SK-N-SH (cell line): ENCODE results near the gene MCF2L2. TPM values are rescaled to one million over a fixed set of nuclear protein-coding genes. Genes with fewer than 3 reads are reported as not detected.

Source experiments
- CTCF ChIA-PET: fragments of 300-600, 350-600 bp; formaldehyde crosslinking; extraction: SDS; loops from one replicate; lab custom pipeline; 2021; lab: Yijun Ruan, JAX
- POLR2A ChIA-PET: fragments of 350-600 bp; sonication (Branson Sonifier 250); formaldehyde crosslinking; extraction: SDS; loops from one replicate; lab custom pipeline; 2020; ENCODE audit warnings: antibody characterized with exemption, inconsistent platforms; lab: Yijun Ruan, JAX
- DNase-seq: peaks from one replicate; pipeline ENCODE4 v3.0.0; 2012
- H2AFZ ChIP-seq: fragments of 200-600 bp; sonication (generic); 2 replicates; pipeline ENCODE4 v1.8.1; 2016; ENCODE audit warnings: antibody characterized with exemption, mild to moderate bottlenecking, low read depth
- H3F3A ChIP-seq: fragments of 200-600 bp; sonication (generic); replicated peaks from 2 replicates; pipeline ENCODE3; 2016; ENCODE audit warnings: antibody characterized with exemption, mild to moderate bottlenecking; ENCODE audit not compliant: insufficient read depth
- H3K27ac ChIP-seq, 2 experiments: fragments of 200-500 bp in 1 of 2; fragments of 200-600 bp in 1 of 2; sonication (Bioruptor generic) in 1 of 2; sonication (generic), shearing (Covaris generic) in 1 of 2; 2 replicates each; pipeline versions ENCODE4 v1.5.1 to v1.6.1; 2014 to 2016; ENCODE audit warnings: low read depth in 2 of 2, inconsistent platforms in 1 of 2, low read length in 1 of 2, mild to moderate bottlenecking in 1 of 2, mixed read lengths in 1 of 2
- H3K27me3 ChIP-seq: fragments of 200-600 bp; sonication (generic), shearing (Covaris generic); 2 replicates; pipeline ENCODE4 v1.6.1; 2016; ENCODE audit warnings: mixed run types; ENCODE audit not compliant: insufficient read depth
- H3K36me3 ChIP-seq, 2 experiments: fragments of 200-500 bp in 1 of 2; fragments of 200-600 bp in 1 of 2; sonication (Bioruptor generic) in 1 of 2; sonication (generic) in 1 of 2; replicated peaks in 1 of 2; 2 replicates each; pipeline versions ENCODE3 to v1.5.1; 2014 to 2016; ENCODE audit warnings: low read length in 1 of 2, mild to moderate bottlenecking in 1 of 2; ENCODE audit not compliant: insufficient read depth in 2 of 2, control insufficient read depth in 1 of 2
- H3K4me1 ChIP-seq, 2 experiments: fragments of 200-500 bp in 1 of 2; fragments of 200-600 bp in 1 of 2; sonication (Bioruptor generic) in 1 of 2; sonication (generic), shearing (Covaris generic) in 1 of 2; 2 replicates each; pipeline versions ENCODE4 v1.5.1 to v1.6.1; 2014 to 2016; ENCODE audit warnings: low read depth in 1 of 2, low read length in 1 of 2, mixed run types in 1 of 2; ENCODE audit not compliant: insufficient read depth in 2 of 2, control insufficient read depth in 1 of 2
- H3K4me2 ChIP-seq: fragments of 200-600 bp; sonication (generic), shearing (Covaris generic); 2 replicates; pipeline ENCODE4 v1.6.1; 2017; ENCODE audit warnings: mixed run types
- H3K4me3 ChIP-seq, 2 experiments: fragments of 200-500 bp in 1 of 2; fragments of 200-600 bp in 1 of 2; sonication (Bioruptor generic) in 1 of 2; sonication (generic), shearing (Covaris generic) in 1 of 2; 2 replicates each; pipeline versions ENCODE4 v1.5.1 to v1.8.1; 2014 to 2016; ENCODE audit warnings: low read depth in 2 of 2, inconsistent platforms in 1 of 2, low read length in 1 of 2, mild to moderate bottlenecking in 1 of 2, mixed read lengths in 1 of 2, moderate library complexity in 1 of 2
- H3K79me2 ChIP-seq: fragments of 200-600 bp; sonication (generic); 2 replicates; pipeline ENCODE4 v1.8.1; 2017; ENCODE audit warnings: mild to moderate bottlenecking; ENCODE audit not compliant: insufficient read depth
- H3K9ac ChIP-seq: fragments of 200-600 bp; sonication (generic); 2 replicates; pipeline ENCODE4 v1.6.1; 2017; ENCODE audit warnings: mixed run types
- H3K9me2 ChIP-seq: fragments of 200-600 bp; sonication (generic); 2 replicates; pipeline ENCODE4 v1.6.1; 2017; ENCODE audit warnings: mixed run types
- H3K9me3 ChIP-seq: fragments of 200-600 bp; sonication (generic); 2 replicates; pipeline ENCODE4 v1.6.1; 2017; ENCODE audit warnings: mixed run types, mild to moderate bottlenecking, moderate library complexity
- H4K20me1 ChIP-seq: fragments of 200-600 bp; sonication (generic); 2 replicates; pipeline ENCODE4 v1.6.1; 2017; ENCODE audit warnings: mild to moderate bottlenecking, mixed run types; ENCODE audit not compliant: insufficient read depth
- ELF1 ChIP-seq: IDR thresholded peaks from 2 replicates; pipeline ENCODE4 v1.4.0; 2012
- EP300 ChIP-seq, 2 experiments: IDR thresholded peaks; 2 replicates each; pipeline versions ENCODE4 v1.4.0 to v1.6.1; 2012; ENCODE audit warnings: borderline replicate concordance in 1 of 2, low read depth in 1 of 2, low read length in 1 of 2
- FOSL2 ChIP-seq: IDR thresholded peaks from 2 replicates; pipeline ENCODE4 v1.4.0; 2012; ENCODE audit warnings: low read depth, mild to moderate bottlenecking, moderate library complexity, borderline replicate concordance
- FOXJ3 ChIP-seq: sonication (generic); formaldehyde crosslinking; IDR thresholded peaks from 2 replicates; pipeline ENCODE4 v1.5.1; 2020; ENCODE audit warnings: mild to moderate bottlenecking, missing genetic modification reagents
- FOXM1 ChIP-seq: IDR thresholded peaks from 2 replicates; pipeline ENCODE4 v1.4.0; 2012; ENCODE audit warnings: low read depth, mild to moderate bottlenecking
- GABPA ChIP-seq: IDR thresholded peaks from 2 replicates; pipeline ENCODE4 v1.4.0; 2012; ENCODE audit warnings: low read depth, mild to moderate bottlenecking
- MAX ChIP-seq: IDR thresholded peaks from 2 replicates; pipeline ENCODE4 v1.4.0; 2012; ENCODE audit warnings: low read depth
- MEF2A ChIP-seq: IDR thresholded peaks from 2 replicates; pipeline ENCODE4 v1.4.0; 2012; ENCODE audit warnings: low read depth, borderline replicate concordance
- PBX3 ChIP-seq: IDR thresholded peaks from 2 replicates; pipeline ENCODE4; 2012
- RAD21 ChIP-seq: IDR thresholded peaks from 2 replicates; pipeline ENCODE4 v1.6.1; 2012; ENCODE audit warnings: mild to moderate bottlenecking, low read length
- SMC3 ChIP-seq: IDR thresholded peaks from 2 replicates; pipeline ENCODE4 v1.6.1; 2012; ENCODE audit warnings: low read depth, low read length, improper control_type of control experiment
- TAF1 ChIP-seq: IDR thresholded peaks from 2 replicates; pipeline ENCODE4 v1.6.1; 2012; ENCODE audit warnings: low read depth, mild to moderate bottlenecking, low read length, moderate library complexity, borderline replicate concordance
- TCF12 ChIP-seq: IDR thresholded peaks from 2 replicates; pipeline ENCODE4 v1.4.0; 2012
- YY1 ChIP-seq: IDR thresholded peaks from 2 replicates; pipeline ENCODE4 v1.4.0; 2012; ENCODE audit warnings: low read depth, mild to moderate bottlenecking
- WGBS: methylation state at CpG from one replicate; pipeline ENCODE4 v1.1.6; 2017; ENCODE audit warnings: low lambda C conversion rate; 5-methylcytosine and 5-hydroxymethylcytosine counted together
- polyA plus RNA-seq, 3 experiments: library from polyadenylated mRNA; depleted of rRNA; stranded (reverse); fragments of >200 nt; gene quantifications; 2 replicates each; pipeline ENCODE4 v1.2.3, GENCODE V29; 2012

Gene MCF2L2
- polyA plus RNA-seq, 1 of the 3 experiments (the other 2 are of a cell fraction), result 0.56 TPM

- no peaks in the 10 kb centered on the region for H3K9me3 ChIP-seq
- DNase-seq, result no peak
- peaks cover 5% of the 10 kb centered on the region; the same call in 1 of the 2 replicates for H3K27me3 ChIP-seq
- H3K36me3 ChIP-seq, result no peaks in the 10 kb centered on the region
- no peaks in the 10 kb centered on the region for H3K79me2 ChIP-seq
- TF ChIP-seq FOSL2 (no peak), EP300 (IDR thresholded peaks at IDR 0.05; ENCODE audit: borderline replicate concordance in 1 of 2, low read depth in 1 of 2, low read length in 1 of 2) (no peak), SMC3 (no peak), FOXJ3 (CRISPR knock-in tag) (no peak), ELF1 (no peak)
- CTCF ChIA-PET, result no interaction called here
- POLR2A ChIA-PET, result no interaction called here
- no peaks in the 10 kb centered on the region for H3K9me2 ChIP-seq
- H3K27ac ChIP-seq, result no peak overlapping the region
- no peak overlapping the region for H3K4me2 ChIP-seq
- 52% methylated on average over 9 of the region's 9 CpGs for WGBS
- no peak overlapping the region for H2AFZ ChIP-seq
- H3K4me1 ChIP-seq, result no peaks in the 10 kb centered on the region; a peak in 1 of 4 replicates
- no peaks in the 10 kb centered on the region for H4K20me1 ChIP-seq
- peaks cover 4% of the 10 kb centered on the region for H3F3A ChIP-seq
- H3K9ac ChIP-seq, result no peak overlapping the region
- H3K4me3 ChIP-seq, result no peak overlapping the region
Observed at GRCh38 chr3:183434503-183434902, 6.1 kb upstream of the MCF2L2 start.

GRCh38 chr3:183430325-183430957, 2.0 kb upstream of the MCF2L2 start:
- no peak overlapping the region for H3K4me3 ChIP-seq
- no peak overlapping the region for H3K27ac ChIP-seq
- no peaks in the 10 kb centered on the region for H3K9me2 ChIP-seq
- H2AFZ ChIP-seq, result no peak overlapping the region
- peaks cover 0 to 12% of the 10 kb centered on the region in 2 experiments; a peak in 1 of 4 replicates for H3K4me1 ChIP-seq
- H3K27me3 ChIP-seq, result peaks cover 5% of the 10 kb centered on the region; the same call in 1 of the 2 replicates
- H3K9ac ChIP-seq, result no peak overlapping the region
- CTCF ChIA-PET, result interaction anchor here (0.9 kb wide), 1 partner anchor 12 kb away, joined by 3 read pairs; no protein-coding TSS in a partner anchor
- no peaks in the 10 kb centered on the region for H4K20me1 ChIP-seq
- H3F3A ChIP-seq, result peaks cover 4% of the 10 kb centered on the region
- H3K79me2 ChIP-seq, result no peaks in the 10 kb centered on the region
- DNase-seq, result no peak
- no peak overlapping the region for H3K4me2 ChIP-seq
- TF ChIP-seq TAF1 (no peak), ELF1 (no peak), GABPA (no peak), RAD21 (no peak), TCF12 (no peak), MEF2A (no peak), MAX (no peak), FOXM1 (no peak), PBX3 (no peak), YY1 (no peak), FOSL2 (no peak)
- no peaks in the 10 kb centered on the region for H3K9me3 ChIP-seq
- 80% methylated on average over 5 of the region's 5 CpGs for WGBS
- POLR2A ChIA-PET, result interaction anchor here (0.7 kb wide), 1 partner anchor 329 kb away, joined by 3 read pairs; no protein-coding TSS in a partner anchor
- no peaks in the 10 kb centered on the region for H3K36me3 ChIP-seq
